Mesothelial cell of epicardium (in vitro differentiated cells): ENCODE data around the gene KREMEN1. TPM values are rescaled to one million over a fixed set of nuclear protein-coding genes. Genes with fewer than 3 reads are reported as not detected.

Experiments used
- DNase-seq, 2 experiments: peaks; one replicate each; pipeline ENCODE4 v3.0.0; 2021; ENCODE audit warnings: low spot score in 2 of 2; ENCODE audit not compliant: unreplicated experiment in 2 of 2
- H3K27ac Mint-ChIP-seq: 2 replicates; pipeline ENCODE4 v1.8.0; 2021; ENCODE audit warnings: mixed read lengths
- H3K27me3 Mint-ChIP-seq: 2 replicates; pipeline ENCODE4 v1.8.0; 2021; ENCODE audit warnings: low read depth, mixed read lengths
- H3K36me3 Mint-ChIP-seq: 2 replicates; pipeline ENCODE4 v1.8.0; 2021; ENCODE audit warnings: mixed read lengths
- H3K4me1 Mint-ChIP-seq: 2 replicates; pipeline ENCODE4 v1.8.0; 2021; ENCODE audit warnings: mixed read lengths
- H3K4me3 Mint-ChIP-seq: 2 replicates; pipeline ENCODE4 v1.8.0; 2021; ENCODE audit warnings: mild to moderate bottlenecking, moderate library complexity, mixed read lengths
- H3K9me3 Mint-ChIP-seq: 2 replicates; pipeline ENCODE4 v1.8.0; 2021; ENCODE audit warnings: mixed read lengths
- total RNA-seq: library from RNA; stranded (reverse); gene quantifications from 3 replicates; pipeline ENCODE4 v1.2.1, GENCODE V29; 2021
- TF ChIP-seq, protein P1 (sequence below): fragments of 200-600 bp; sonication (generic); IDR thresholded peaks from one replicate; pipeline ENCODE4 v1.5.0; 2021; ENCODE audit warnings: antibody characterized with exemption; ENCODE audit not compliant: unreplicated experiment

Gene KREMEN1
- total RNA-seq, 1 donor from 2014 or later: 24.4 TPM

GRCh38 chr22:29197096-29197495 lies 124.3 kb downstream of the KREMEN1 start:
- Mint-ChIP-seq H3K9me3 (no peaks in the 10 kb centered on the region), H3K27ac (no peak overlapping the region), H3K27me3 (no peaks in the 10 kb centered on the region), H3K4me3 (no peak overlapping the region), H3K4me1 (peaks cover 10% of the 10 kb centered on the region), H3K36me3 (no peaks in the 10 kb centered on the region)
- TF ChIP-seq, protein P1, sequence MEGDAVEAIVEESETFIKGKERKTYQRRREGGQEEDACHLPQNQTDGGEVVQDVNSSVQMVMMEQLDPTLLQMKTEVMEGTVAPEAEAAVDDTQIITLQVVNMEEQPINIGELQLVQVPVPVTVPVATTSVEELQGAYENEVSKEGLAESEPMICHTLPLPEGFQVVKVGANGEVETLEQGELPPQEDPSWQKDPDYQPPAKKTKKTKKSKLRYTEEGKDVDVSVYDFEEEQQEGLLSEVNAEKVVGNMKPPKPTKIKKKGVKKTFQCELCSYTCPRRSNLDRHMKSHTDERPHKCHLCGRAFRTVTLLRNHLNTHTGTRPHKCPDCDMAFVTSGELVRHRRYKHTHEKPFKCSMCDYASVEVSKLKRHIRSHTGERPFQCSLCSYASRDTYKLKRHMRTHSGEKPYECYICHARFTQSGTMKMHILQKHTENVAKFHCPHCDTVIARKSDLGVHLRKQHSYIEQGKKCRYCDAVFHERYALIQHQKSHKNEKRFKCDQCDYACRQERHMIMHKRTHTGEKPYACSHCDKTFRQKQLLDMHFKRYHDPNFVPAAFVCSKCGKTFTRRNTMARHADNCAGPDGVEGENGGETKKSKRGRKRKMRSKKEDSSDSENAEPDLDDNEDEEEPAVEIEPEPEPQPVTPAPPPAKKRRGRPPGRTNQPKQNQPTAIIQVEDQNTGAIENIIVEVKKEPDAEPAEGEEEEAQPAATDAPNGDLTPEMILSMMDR: no peak
- no peak for DNase-seq

DNA sequence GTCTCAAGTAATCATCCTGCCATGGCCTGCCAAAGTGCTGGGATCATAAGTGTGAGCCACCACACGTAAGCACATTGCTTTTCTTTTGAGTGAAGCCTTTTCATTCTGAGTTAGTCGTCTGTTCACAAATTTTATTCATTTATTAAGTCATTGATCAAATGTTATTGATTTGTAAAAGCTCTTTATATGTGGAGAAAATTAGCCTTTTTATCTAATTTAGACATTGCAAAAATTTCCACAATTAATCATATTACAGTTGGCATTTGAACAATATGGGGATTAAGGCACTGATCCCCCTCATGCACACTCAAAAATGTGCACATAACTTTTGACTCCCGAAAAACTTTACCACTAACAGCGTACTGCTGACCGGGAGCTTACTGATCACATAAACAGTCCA lies 125.4 kb downstream of the KREMEN1 start:
- TF ChIP-seq, protein P1: no peak
- Mint-ChIP-seq H3K27me3 (no peaks in the 10 kb centered on the region), H3K4me3 (no peak overlapping the region), H3K27ac (no peak overlapping the region), H3K36me3 (no peaks in the 10 kb centered on the region), H3K9me3 (no peaks in the 10 kb centered on the region), H3K4me1 (peaks cover 15% of the 10 kb centered on the region)
- no peak for DNase-seq

- no peak for DNase-seq
- no peak overlapping the region for H3K4me3 Mint-ChIP-seq
- H3K9me3 Mint-ChIP-seq: no peaks in the 10 kb centered on the region
- H3K27me3 Mint-ChIP-seq: no peaks in the 10 kb centered on the region
- H3K36me3 Mint-ChIP-seq: no peaks in the 10 kb centered on the region
- TF ChIP-seq, protein P1: no peak
- peaks cover 15% of the 10 kb centered on the region for H3K4me1 Mint-ChIP-seq
- no peak overlapping the region for H3K27ac Mint-ChIP-seq
Observed at GRCh38 chr22:29199702-29200400, 127.0 kb downstream of the KREMEN1 start.

- no peak overlapping the region for H3K4me3 Mint-ChIP-seq
- no peak for DNase-seq
- no peaks in the 10 kb centered on the region for H3K27me3 Mint-ChIP-seq
- no peaks in the 10 kb centered on the region for H3K36me3 Mint-ChIP-seq
- no peak overlapping the region for H3K27ac Mint-ChIP-seq
- H3K9me3 Mint-ChIP-seq: no peaks in the 10 kb centered on the region
- TF ChIP-seq, protein P1: no peak
- H3K4me1 Mint-ChIP-seq: peaks cover 12% of the 10 kb centered on the region
Observed at GRCh38 chr22:29200901-29201300, 128.1 kb downstream of the KREMEN1 start.

DNA sequence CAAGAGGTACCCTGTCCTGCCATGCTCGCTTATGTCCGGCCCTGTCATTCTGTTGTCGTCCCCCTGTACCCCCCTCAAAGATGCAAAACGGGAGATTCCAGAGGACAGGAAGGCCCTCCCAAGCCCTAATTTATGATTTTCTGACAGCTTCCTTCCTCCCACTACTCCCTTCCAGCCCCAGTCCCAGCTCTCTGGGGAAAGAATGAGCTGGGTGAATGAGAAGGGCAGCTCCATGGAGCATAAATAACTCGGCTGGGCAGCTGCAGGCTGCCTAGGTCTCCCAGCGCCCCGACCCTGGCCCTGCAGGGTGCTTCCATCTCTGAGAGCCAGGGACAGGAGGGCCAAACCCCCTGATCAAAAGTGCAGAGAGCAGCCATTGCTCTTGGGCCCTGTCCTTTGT lies 128.9 kb downstream of the KREMEN1 start:
- no peaks in the 10 kb centered on the region for H3K9me3 Mint-ChIP-seq
- H3K27ac Mint-ChIP-seq: no peak overlapping the region
- H3K4me3 Mint-ChIP-seq: no peak overlapping the region
- TF ChIP-seq, protein P1: no peak
- no peaks in the 10 kb centered on the region for H3K27me3 Mint-ChIP-seq
- H3K36me3 Mint-ChIP-seq: no peaks in the 10 kb centered on the region
- peaks cover 13% of the 10 kb centered on the region for H3K4me1 Mint-ChIP-seq
- no peak for DNase-seq
